GM12878 (cell line): ENCODE measurements around the gene HCAR2. TPM values are rescaled to one million over a fixed set of nuclear protein-coding genes. Genes with fewer than 3 reads are reported as not detected.

Source experiments
- ATAC-seq: fragments of 200-7000 bp; cut with Tn5 transposase; 3 replicates; pipeline ENCODE4 v1.9.1; 2020; ENCODE audit warnings: mild to moderate bottlenecking, moderate library complexity
- BruUV-seq: library from RNA; stranded (reverse); fragments of 400-500 nt; replicated peaks from 2 replicates; lab custom pipeline; 2021; lab: Mats Ljungman, UMichigan
- CTCF ChIA-PET: fragments of 300-600 bp; sonication (Branson Sonifier 250); formaldehyde crosslinking; extraction: SDS; loops from one replicate; lab custom pipeline; 2021; ENCODE audit warnings: inconsistent platforms; lab: Yijun Ruan, JAX
- POLR2A ChIA-PET: fragments of 350-600 bp; formaldehyde crosslinking; extraction: SDS; loops from one replicate; lab custom pipeline; 2021; ENCODE audit warnings: inconsistent platforms; lab: Charles Lee
- RAD21 ChIA-PET: fragments of 300-600 bp; sonication (Branson Sonifier 250); formaldehyde crosslinking; loops from one replicate; lab custom pipeline; 2023; ENCODE audit warnings: antibody characterized with exemption; ENCODE audit not compliant: unreplicated experiment; lab: Charles Lee
- SMC1A ChIA-PET: fragments of 300-600 bp; sonication (Branson Sonifier 250); formaldehyde crosslinking; loops from one replicate; lab custom pipeline; 2023; ENCODE audit not compliant: unreplicated experiment, uncharacterized antibody; lab: Charles Lee
- DNase-seq: peaks from one replicate; pipeline ENCODE4 v3.0.0-alpha.2; 2011; ENCODE audit warnings: low read depth, low spot score
- FAIRE-seq: peaks from 3 replicates; lab custom pipeline; 2011; peaks lifted over from hg19 to GRCh38; lab: Jason Lieb, UNC
- H2AFZ ChIP-seq: 2 replicates; pipeline ENCODE4 v1.6.0; 2011; ENCODE audit warnings: low read depth, low read length, control low read depth; ENCODE audit not compliant: control insufficient read depth
- H3K27ac ChIP-seq: 2 replicates; pipeline ENCODE4 v1.5.1; 2011; ENCODE audit warnings: control low read depth; ENCODE audit not compliant: control insufficient read depth, insufficient read depth
- H3K27me3 ChIP-seq, 2 experiments: replicated peaks in 1 of 2; 2 replicates each; pipeline versions ENCODE4 v1.6.0 to v1.6.1; 2011; ENCODE audit warnings: low read length in 1 of 2; ENCODE audit not compliant: control insufficient read depth in 2 of 2, insufficient read depth in 2 of 2
- H3K36me3 ChIP-seq, 2 experiments: 2 replicates each; pipeline ENCODE4 v1.5.1; 2011; ENCODE audit warnings: low read length in 1 of 2; ENCODE audit not compliant: control insufficient read depth in 2 of 2, insufficient read depth in 2 of 2
- H3K4me1 ChIP-seq: 2 replicates; pipeline ENCODE4 v1.6.1; 2011; ENCODE audit warnings: mild to moderate bottlenecking, low read length, moderate library complexity, mixed read lengths; ENCODE audit not compliant: control insufficient read depth, insufficient read depth
- H3K4me2 ChIP-seq: 2 replicates; pipeline ENCODE4 v1.6.0; 2011; ENCODE audit warnings: control low read depth; ENCODE audit not compliant: control insufficient read depth, insufficient read depth
- H3K4me3 ChIP-seq: fragments of 200-600 bp; sonication (generic); 2 replicates; pipeline ENCODE4 v1.5.1; 2016
- H3K79me2 ChIP-seq: 2 replicates; pipeline ENCODE4 v1.6.0; 2011; ENCODE audit warnings: low read length; ENCODE audit not compliant: control insufficient read depth, insufficient read depth
- H3K9ac ChIP-seq: 2 replicates; pipeline ENCODE4 v1.8.0; 2011; ENCODE audit warnings: low read length, control low read depth, mixed read lengths; ENCODE audit not compliant: control insufficient read depth, insufficient read depth
- H3K9me3 ChIP-seq: replicated peaks from 3 replicates; pipeline ENCODE4 v1.5.1; 2011; ENCODE audit warnings: mild to moderate bottlenecking, low read length; ENCODE audit not compliant: control insufficient read depth, insufficient read depth
- H4K20me1 ChIP-seq: 2 replicates; pipeline ENCODE4 v1.6.0; 2011; ENCODE audit not compliant: control insufficient read depth, insufficient read depth
- USF2 ChIP-seq: IDR thresholded peaks from 2 replicates; pipeline ENCODE4 v1.6.1; 2011; ENCODE audit warnings: low read depth, low read length, improper control_type of control experiment, borderline replicate concordance
- ZBTB40 ChIP-seq: fragments of 450-650 bp; IDR thresholded peaks from 2 replicates; pipeline ENCODE4 v1.6.1; 2016; ENCODE audit warnings: mild to moderate bottlenecking, moderate library complexity, borderline replicate concordance
- WGBS: methylation state at CpG from one replicate; pipeline ENCODE4 v1.1.6; 2016; ENCODE audit warnings: low lambda C conversion rate; ENCODE audit not compliant: insufficient replicate concordance, insufficient coverage; ENCODE audit errors: missing lambda C conversion rate; 5-methylcytosine and 5-hydroxymethylcytosine counted together
- in situ Hi-C: fragments of 300-500 bp; cut with MboI; formaldehyde crosslinking; loops from 9 replicates; pipeline ENCODE4 v1.14.3; 2018; ENCODE audit warnings: mixed read lengths
- intact Hi-C: fragments of 100-400 bp; cut with micrococcal nuclease; formaldehyde crosslinking; loops from one replicate; pipeline ENCODE4 v1.14.2; 2022; ENCODE audit not compliant: unreplicated experiment
- polyA plus RNA-seq, 11 experiments: library from polyadenylated mRNA; depleted of rRNA in 4 of 11; unstranded in 6 of 11; stranded (reverse) in 5 of 11; fragments of >200 nt; fragmentation: Nextera tagmentation in 4 of 11; fragmentation: Illumina TruSeq in 1 of 11; extraction: Ambion mirVana in 4 of 11; extraction: Trizol in 1 of 11; gene quantifications; 1 replicate in 1 of 11; 2 replicates in 10 of 11; pipeline versions ENCODE4 v1.2.1 to v1.2.3, GENCODE V29; 2011 to 2016; ENCODE audit warnings: inconsistent platforms in 2 of 11, missing spikeins in 2 of 11, low read depth in 1 of 11
- total RNA-seq, 4 experiments: library from RNA; depleted of rRNA in 3 of 4; stranded (reverse); fragments of >200 nt in 3 of 4; fragmentation: Illumina TruSeq in 1 of 4; extraction: Trizol in 1 of 4; gene quantifications; 2 replicates each; pipeline versions ENCODE4 v1.2.1 to v1.2.3, GENCODE V29; 2013 to 2021

The HCAR2 gene
- total and polyA plus RNA-seq, 10 of the 15 experiments (the other 5 are each of a cell fraction or from before 2014, with no cell fraction given), result 0.19 to 0.66 (median 0.35) TPM

- CTCF ChIA-PET, result interaction anchor here (1.1 kb wide), 1 partner anchor 9 kb away, joined by 3 read pairs; no protein-coding TSS in a partner anchor
Measured at GRCh38 chr12:122668268-122668667, 34.9 kb downstream of the HCAR2 start.

More at GRCh38 chr12:122668268-122668667, 34.9 kb downstream of the HCAR2 start:
- ChIA-PET RAD21 (no interaction called here), POLR2A (no interaction called here), SMC1A (interaction anchor here (0.6 kb wide), 2 partner anchors 297 to 1088 kb away, joined by 3 read pairs; no protein-coding TSS in a partner anchor)
- no TSS peak for BruUV-seq
- H3K79me2 ChIP-seq, result no peaks in the 10 kb centered on the region
- TF ChIP-seq USF2 (no peak), ZBTB40 (peak; percentile 84)
- H3K4me3 ChIP-seq, result no peak overlapping the region
- ATAC-seq (peak; percentile 67), FAIRE-seq (no peak), DNase-seq (no peak)
- no peak overlapping the region for H2AFZ ChIP-seq
- no peaks in the 10 kb centered on the region for H3K4me1 ChIP-seq
- 0% methylated on average over 2 of the region's 2 CpGs for WGBS
- H3K36me3 ChIP-seq, result no peaks in the 10 kb centered on the region
- no peaks in the 10 kb centered on the region for H3K27me3 ChIP-seq
- H3K4me2 ChIP-seq, result no peak overlapping the region
- no peaks in the 10 kb centered on the region for H4K20me1 ChIP-seq
- intact Hi-C loops (no loop called here), in situ Hi-C loops (no loop called here)
- no peak overlapping the region for H3K9ac ChIP-seq
- H3K27ac ChIP-seq, result no peak overlapping the region
- H3K9me3 ChIP-seq, result no peaks in the 10 kb centered on the region
